ENCODE data around the gene ASB16.

Gene ASB16

DNA sequence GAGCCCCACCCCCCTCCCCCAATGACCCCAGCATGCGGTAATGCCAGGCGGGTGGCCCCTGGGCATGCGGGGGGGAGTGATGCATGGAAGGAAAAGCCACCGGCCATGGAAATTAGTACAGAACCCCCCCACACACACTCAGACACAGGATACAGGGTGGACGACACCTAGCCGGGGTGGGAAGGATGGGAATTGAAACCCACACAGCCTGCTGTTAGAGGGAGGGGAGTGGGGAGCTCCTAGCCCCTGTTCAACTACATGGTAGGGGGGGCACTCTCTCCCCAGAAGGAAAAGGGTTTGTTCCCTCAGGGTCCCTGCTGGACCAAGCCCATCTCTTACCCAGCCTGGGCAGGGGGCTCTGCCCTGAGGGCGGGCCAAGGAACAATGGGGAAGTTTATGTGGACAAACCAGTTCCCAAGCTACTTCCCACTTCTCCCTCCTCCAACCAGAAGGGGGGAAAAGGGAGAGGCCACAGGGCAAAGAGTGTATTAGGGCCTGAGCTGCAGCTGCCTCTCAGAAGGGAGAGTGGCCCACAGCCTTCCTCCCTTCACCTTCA lies 21.5 kb downstream of the ASB16 start:
- Histone ChIP-seq H3K9ac (ENCODE audit: low read length) (no peak overlapping the region), H3K27ac (ENCODE audit: low read length) (no peak overlapping the region), H3K79me2 (ENCODE audit: low read length) (peaks cover 16% of the 10 kb centered on the region), H3K4me1 (ENCODE audit: low read length) (peaks cover 8% of the 10 kb centered on the region), H3K27me3 (ENCODE audit: low read depth, low read length) (no peaks in the 10 kb centered on the region), H3K36me3 (replicated peaks; ENCODE audit: low read depth, low read length) (peaks cover 26% of the 10 kb centered on the region), H4K20me1 (ENCODE audit: insufficient read depth, low read length) (no peaks in the 10 kb centered on the region), H3K9me3 (ENCODE audit: insufficient read depth, low read length) (no peaks in the 10 kb centered on the region), H3K4me3 (ENCODE audit: low read length) (no peak overlapping the region), H3K4me2 (ENCODE audit: low read length) (no peak overlapping the region), H2AFZ (ENCODE audit: low read depth, low read length) (no peak overlapping the region)
- TF ChIP-seq, protein P1, sequence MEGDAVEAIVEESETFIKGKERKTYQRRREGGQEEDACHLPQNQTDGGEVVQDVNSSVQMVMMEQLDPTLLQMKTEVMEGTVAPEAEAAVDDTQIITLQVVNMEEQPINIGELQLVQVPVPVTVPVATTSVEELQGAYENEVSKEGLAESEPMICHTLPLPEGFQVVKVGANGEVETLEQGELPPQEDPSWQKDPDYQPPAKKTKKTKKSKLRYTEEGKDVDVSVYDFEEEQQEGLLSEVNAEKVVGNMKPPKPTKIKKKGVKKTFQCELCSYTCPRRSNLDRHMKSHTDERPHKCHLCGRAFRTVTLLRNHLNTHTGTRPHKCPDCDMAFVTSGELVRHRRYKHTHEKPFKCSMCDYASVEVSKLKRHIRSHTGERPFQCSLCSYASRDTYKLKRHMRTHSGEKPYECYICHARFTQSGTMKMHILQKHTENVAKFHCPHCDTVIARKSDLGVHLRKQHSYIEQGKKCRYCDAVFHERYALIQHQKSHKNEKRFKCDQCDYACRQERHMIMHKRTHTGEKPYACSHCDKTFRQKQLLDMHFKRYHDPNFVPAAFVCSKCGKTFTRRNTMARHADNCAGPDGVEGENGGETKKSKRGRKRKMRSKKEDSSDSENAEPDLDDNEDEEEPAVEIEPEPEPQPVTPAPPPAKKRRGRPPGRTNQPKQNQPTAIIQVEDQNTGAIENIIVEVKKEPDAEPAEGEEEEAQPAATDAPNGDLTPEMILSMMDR (IDR thresholded peaks at IDR 0.05; ENCODE audit: low read depth, low read length) = no peak
- no peak for TF ChIP-seq EZH2phosphoT487 (IDR thresholded peaks at IDR 0.05; ENCODE audit: low read depth)

GRCh38 chr17:44192750-44193149 lies 22.2 kb downstream of the ASB16 start:
- Histone ChIP-seq H3K27ac (ENCODE audit: low read length) (no peak overlapping the region), H3K27me3 (ENCODE audit: low read depth, low read length) (no peaks in the 10 kb centered on the region), H3K4me3 (ENCODE audit: low read length) (no peak overlapping the region), H3K79me2 (ENCODE audit: low read length) (peaks cover 17% of the 10 kb centered on the region), H2AFZ (ENCODE audit: low read depth, low read length) (no peak overlapping the region), H3K9me3 (ENCODE audit: insufficient read depth, low read length) (no peaks in the 10 kb centered on the region), H3K4me1 (ENCODE audit: low read length) (peaks cover 10% of the 10 kb centered on the region), H3K4me2 (ENCODE audit: low read length) (no peak overlapping the region), H3K9ac (ENCODE audit: low read length) (no peak overlapping the region), H3K36me3 (replicated peaks; ENCODE audit: low read depth, low read length) (peaks cover 32% of the 10 kb centered on the region), H4K20me1 (ENCODE audit: insufficient read depth, low read length) (no peaks in the 10 kb centered on the region)
- no peak for TF ChIP-seq EZH2phosphoT487 (IDR thresholded peaks at IDR 0.05; ENCODE audit: low read depth)
- TF ChIP-seq, protein P1 (IDR thresholded peaks at IDR 0.05; ENCODE audit: low read depth, low read length) = no peak

DNA sequence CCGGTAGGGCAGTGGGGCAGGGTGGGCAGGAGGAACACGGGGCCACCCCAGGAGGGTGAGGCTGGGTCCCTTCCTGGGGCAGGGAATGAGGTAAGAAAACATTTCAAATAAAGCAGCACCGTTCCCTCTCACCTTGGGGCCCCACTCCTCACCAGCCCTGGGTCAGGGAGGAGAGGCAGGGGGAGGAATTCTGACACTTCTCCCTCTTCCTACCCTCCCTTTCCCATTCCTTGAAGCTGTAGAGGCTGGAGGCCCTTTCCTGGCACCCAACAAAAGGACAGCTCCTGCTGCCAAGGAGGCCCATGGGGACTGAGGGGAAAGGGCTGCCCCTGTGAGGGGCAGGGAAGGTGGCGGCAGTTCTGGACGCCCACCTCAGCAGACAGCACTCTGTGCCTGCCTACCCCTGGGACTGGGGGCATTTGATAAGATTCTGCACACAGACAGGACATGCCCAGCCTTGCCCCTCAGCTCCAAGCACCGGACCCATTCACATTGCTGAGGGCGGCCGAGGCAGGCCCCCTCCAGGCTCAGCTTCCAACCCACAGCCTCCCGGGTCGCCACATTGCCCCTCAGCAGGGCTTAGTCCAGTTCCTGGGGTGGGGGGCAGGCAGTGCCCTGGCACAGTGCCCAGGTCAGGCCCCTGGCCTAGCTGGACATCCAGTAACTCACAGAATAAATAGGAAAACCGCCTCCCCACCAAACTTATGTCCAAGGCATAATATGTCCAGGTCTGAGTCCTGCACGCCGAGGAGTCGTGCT lies 23.0 kb downstream of the ASB16 start:
- Histone ChIP-seq H4K20me1 (ENCODE audit: insufficient read depth, low read length) (no peaks in the 10 kb centered on the region), H3K9me3 (ENCODE audit: insufficient read depth, low read length) (no peaks in the 10 kb centered on the region), H3K4me1 (ENCODE audit: low read length) (peaks cover 9% of the 10 kb centered on the region), H3K27me3 (ENCODE audit: low read depth, low read length) (no peaks in the 10 kb centered on the region), H3K27ac (ENCODE audit: low read length) (no peak overlapping the region), H3K36me3 (replicated peaks; ENCODE audit: low read depth, low read length) (peaks cover 33% of the 10 kb centered on the region), H3K4me3 (ENCODE audit: low read length) (no peak overlapping the region), H3K4me2 (ENCODE audit: low read length) (no peak overlapping the region), H2AFZ (ENCODE audit: low read depth, low read length) (no peak overlapping the region), H3K79me2 (ENCODE audit: low read length) (peaks cover 18% of the 10 kb centered on the region), H3K9ac (ENCODE audit: low read length) (no peak overlapping the region)
- TF ChIP-seq EZH2phosphoT487 (IDR thresholded peaks at IDR 0.05; ENCODE audit: low read depth) = no peak
- TF ChIP-seq, protein P1 (IDR thresholded peaks at IDR 0.05; ENCODE audit: low read depth, low read length) = no peak

GRCh38 chr17:44197107-44197506 lies 26.6 kb downstream of the ASB16 start:
- peaks cover 28% of the 10 kb centered on the region for H3K79me2 ChIP-seq (ENCODE audit: low read length)
- TF ChIP-seq, protein P1 (IDR thresholded peaks at IDR 0.05; ENCODE audit: low read depth, low read length) = no peak
- no peak for TF ChIP-seq EZH2phosphoT487 (IDR thresholded peaks at IDR 0.05; ENCODE audit: low read depth)
- no peak overlapping the region for H3K9ac ChIP-seq (ENCODE audit: low read length)
- no peak overlapping the region for H3K27ac ChIP-seq (ENCODE audit: low read length)
- H3K27me3 ChIP-seq (ENCODE audit: low read depth, low read length) = no peaks in the 10 kb centered on the region
- H3K36me3 ChIP-seq (replicated peaks; ENCODE audit: low read depth, low read length) = peaks cover 29% of the 10 kb centered on the region
- H3K4me3 ChIP-seq (ENCODE audit: low read length) = no peak overlapping the region
- no peaks in the 10 kb centered on the region for H4K20me1 ChIP-seq (ENCODE audit: insufficient read depth, low read length)
- H2AFZ ChIP-seq (ENCODE audit: low read depth, low read length) = no peak overlapping the region
- H3K4me1 ChIP-seq (ENCODE audit: low read length) = peaks cover 14% of the 10 kb centered on the region
- H3K9me3 ChIP-seq (ENCODE audit: insufficient read depth, low read length) = no peaks in the 10 kb centered on the region
- no peak overlapping the region for H3K4me2 ChIP-seq (ENCODE audit: low read length)
